HEK293T (cell line): ENCODE data around the gene SSRP1.

Source experiments
- CTCF ChIA-PET: fragments of 350-600 bp; formaldehyde crosslinking; extraction: SDS; loops from one replicate; lab custom pipeline; 2021; ENCODE audit warnings: antibody characterized with exemption, inconsistent platforms; lab: Yijun Ruan, JAX
- POLR2A ChIA-PET: fragments of 350-600 bp; formaldehyde crosslinking; extraction: SDS; loops from one replicate; lab custom pipeline; 2020; ENCODE audit warnings: antibody characterized with exemption, inconsistent platforms; lab: Yijun Ruan, JAX
- DNase-seq: peaks from one replicate; pipeline ENCODE4 v3.0.0; 2012; ENCODE audit warnings: mixed read lengths; ENCODE audit errors: extremely low spot score
- ARNT ChIP-seq: fragments of 450-650 bp; IDR thresholded peaks from 2 replicates; pipeline ENCODE4 v1.6.1; 2017; ENCODE audit warnings: mild to moderate bottlenecking
- BHLHE40 ChIP-seq: fragments of 450-650 bp; IDR thresholded peaks from 2 replicates; pipeline ENCODE4 v1.6.1; 2016; ENCODE audit warnings: mild to moderate bottlenecking, moderate library complexity, borderline replicate concordance
- CTBP1 ChIP-seq: fragments of 450-650 bp; IDR thresholded peaks from 2 replicates; pipeline ENCODE4 v1.6.1; 2016; ENCODE audit warnings: borderline replicate concordance
- ELF4 ChIP-seq: fragments of 450-650 bp; IDR thresholded peaks from 2 replicates; pipeline ENCODE4 v1.6.1; 2017; ENCODE audit warnings: antibody characterized with exemption
- FOXA1 ChIP-seq: fragments of 450-650 bp; IDR thresholded peaks from 2 replicates; pipeline ENCODE4 v1.6.1; 2016; ENCODE audit warnings: mild to moderate bottlenecking
- FOXK2 ChIP-seq: fragments of 450-650 bp; IDR thresholded peaks from 2 replicates; pipeline ENCODE4 v1.6.1; 2016; ENCODE audit warnings: mild to moderate bottlenecking
- FOXM1 ChIP-seq: fragments of 450-650 bp; IDR thresholded peaks from 2 replicates; pipeline ENCODE4 v1.6.1; 2017; ENCODE audit warnings: mild to moderate bottlenecking, borderline replicate concordance
- HDGF ChIP-seq: fragments of 450-650 bp; IDR thresholded peaks from 2 replicates; pipeline ENCODE4 v1.6.1; 2017; ENCODE audit warnings: antibody characterized with exemption, borderline replicate concordance
- L3MBTL2 ChIP-seq: fragments of 450-650 bp; conservative IDR thresholded peaks from 2 replicates; pipeline ENCODE4 v1.6.1; 2016; ENCODE audit warnings: mild to moderate bottlenecking
- LEF1 ChIP-seq: fragments of 450-650 bp; IDR thresholded peaks from 2 replicates; pipeline ENCODE4 v1.6.1; 2017; ENCODE audit warnings: mild to moderate bottlenecking, borderline replicate concordance
- NFRKB ChIP-seq: fragments of 450-650 bp; IDR thresholded peaks from 2 replicates; pipeline ENCODE4 v1.6.1; 2016; ENCODE audit warnings: mild to moderate bottlenecking, moderate library complexity
- PKNOX1 ChIP-seq: fragments of 450-650 bp; IDR thresholded peaks from 2 replicates; pipeline ENCODE4 v1.6.1; 2016
- SP1 ChIP-seq: fragments of 450-650 bp; IDR thresholded peaks from 2 replicates; pipeline ENCODE4 v1.6.1; 2017
- SUZ12 ChIP-seq: fragments of 450-650 bp; IDR thresholded peaks from 2 replicates; pipeline ENCODE4 v1.6.1; 2016; ENCODE audit warnings: mild to moderate bottlenecking
- TARDBP ChIP-seq: fragments of 450-650 bp; IDR thresholded peaks from 2 replicates; pipeline ENCODE4 v1.6.1; 2016
- ZNF384 ChIP-seq: fragments of 450-650 bp; IDR thresholded peaks from 2 replicates; pipeline ENCODE4 v1.6.1; 2016

SSRP1 gene

GRCh38 chr11:57344826-57345225 is 9.1 kb upstream of the SSRP1 start:
- CTCF ChIA-PET, result interaction anchor here (0.6 kb wide), 1 partner anchor 297 kb away, joined by 4 read pairs; no protein-coding TSS in a partner anchor
- DNase-seq, result no peak
- POLR2A ChIA-PET, result interaction anchor here (1.7 kb wide), 1 partner anchor 9 kb away, joined by 5 read pairs; the partner anchor contains the start of gene SSRP1
- TF ChIP-seq TARDBP (no peak), SUZ12 (no peak), FOXK2 (no peak), LEF1 (no peak), CTBP1 (no peak), ELF4 (no peak), FOXA1 (no peak), ZNF384 (no peak), NFRKB (no peak)

DNA sequence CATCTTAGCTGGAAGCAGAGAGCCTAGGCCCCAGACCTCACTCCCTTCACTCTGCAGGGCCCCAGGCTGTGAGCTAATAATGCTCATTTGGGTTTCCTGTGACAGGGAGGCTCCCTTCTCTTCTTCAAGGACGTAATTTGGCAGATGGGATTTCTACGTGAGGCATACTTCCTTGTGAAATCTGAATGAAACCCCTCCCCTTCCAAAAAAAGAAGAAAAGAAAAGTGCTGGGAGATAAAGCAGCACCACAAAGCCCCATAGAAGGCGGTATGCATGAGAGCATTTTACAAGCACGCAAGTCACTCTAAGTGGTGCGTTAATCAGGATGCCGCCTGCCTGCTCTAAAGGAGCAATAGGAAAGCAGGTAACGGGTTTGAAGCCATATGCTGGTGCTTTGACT is 8.1 kb upstream of the SSRP1 start:
- CTCF ChIA-PET, result no interaction called here

GRCh38 chr11:57342702-57343101 is 7.0 kb upstream of the SSRP1 start:
- ChIA-PET CTCF (no interaction called here), POLR2A (interaction anchor here (1.5 kb wide), 1 partner anchor 17 kb away, joined by 8 read pairs; no protein-coding TSS in a partner anchor)
- TF ChIP-seq TARDBP, result no peak
- no peak for DNase-seq

More for the DNA sequence above, 8.1 kb upstream of the SSRP1 start:
- DNase-seq, result no peak
- TF ChIP-seq ELF4 (no peak), PKNOX1 (peak; percentile 41; the same call in 1 of the 2 replicates)
- POLR2A ChIA-PET, result interaction anchor here (1.5 kb wide), 1 partner anchor 18 kb away, joined by 8 read pairs; no protein-coding TSS in a partner anchor

GRCh38 chr11:57341250-57341808 is 5.6 kb upstream of the SSRP1 start:
- POLR2A ChIA-PET, result interaction anchor here (7.3 kb wide), 1 partner anchor 16 kb away, joined by 121 read pairs; the partner anchor contains the start of gene TNKS1BP1

GRCh38 chr11:57340039-57340615 is 4.4 kb upstream of the SSRP1 start:
- CTCF ChIA-PET, result interaction anchor here (0.6 to 1.1 kb wide), 7 partner anchors 10 to 1286 kb away, joined by 3 to 6 read pairs (median 3); no protein-coding TSS in a partner anchor
- peak; percentile 56 for DNase-seq
- peak; percentile 94 for TF ChIP-seq PKNOX1
- TF ChIP-seq ELF4, result no peak
- POLR2A ChIA-PET, result interaction anchor here (1.0 to 7.3 kb wide), 2 partner anchors 15 to 28 kb away, joined by 4 to 121 read pairs; partner anchors contain the start of gene TNKS1BP1

More at GRCh38 chr11:57341250-57341808, 5.6 kb upstream of the SSRP1 start:
- no peak for DNase-seq
- CTCF ChIA-PET, result interaction anchor here (0.8 kb wide), 1 partner anchor 30 kb away, joined by 3 read pairs; no protein-coding TSS in a partner anchor
- TF ChIP-seq HDGF, result no peak
- no peak for TF ChIP-seq ZNF384
- TF ChIP-seq SP1, result no peak
- no peak for TF ChIP-seq SUZ12
- no peak for TF ChIP-seq BHLHE40
- TF ChIP-seq FOXK2, result no peak
- no peak for TF ChIP-seq L3MBTL2
- TF ChIP-seq ARNT, result no peak
- no peak for TF ChIP-seq FOXM1
- no peak for TF ChIP-seq FOXA1
- TF ChIP-seq NFRKB, result no peak
- TF ChIP-seq PKNOX1, result no peak
- TF ChIP-seq LEF1, result no peak
- no peak for TF ChIP-seq TARDBP
- TF ChIP-seq ELF4, result no peak
- TF ChIP-seq CTBP1, result no peak

- TF ChIP-seq ELF4 (no peak), L3MBTL2 (no peak), NFRKB (no peak), TARDBP (no peak), PKNOX1 (no peak), FOXK2 (no peak), ARNT (no peak), BHLHE40 (no peak)
- ChIA-PET POLR2A (interaction anchor here (7.3 kb wide), 1 partner anchor 14 kb away, joined by 121 read pairs; the partner anchor contains the start of gene TNKS1BP1), CTCF (interaction anchor here (0.9 to 1.5 kb wide), 3 partner anchors 13 to 78 kb away, joined by 3 to 5 read pairs (median 3); no protein-coding TSS in a partner anchor)
- no peak for DNase-seq
Measured at GRCh38 chr11:57339328-57339727, 3.6 kb upstream of the SSRP1 start.
